H1 (cell line): Measurements from ENCODE around the gene HTR1D. TPM values are rescaled to one million over a fixed set of nuclear protein-coding genes. Genes with fewer than 3 reads are reported as not detected.

ENCODE experiments used
- CTCF ChIA-PET: fragments of 300-600 bp; sonication (Branson Sonifier 250); formaldehyde crosslinking; loops from one replicate; lab custom pipeline; 2021; ENCODE audit not compliant: partially characterized antibody; lab: Charles Lee
- POLR2A ChIA-PET: fragments of 300-600 bp; sonication (Branson Sonifier 250); formaldehyde crosslinking; loops from one replicate; lab custom pipeline; 2021; ENCODE audit warnings: inconsistent platforms; ENCODE audit not compliant: partially characterized antibody; lab: Charles Lee
- DNase-seq, 2 experiments: peaks; one replicate each; pipeline versions ENCODE4 v3.0.0 to v3.0.0-alpha.2; 2010 to 2022; ENCODE audit warnings: low spot score in 2 of 2, low read depth in 1 of 2, mixed read lengths in 1 of 2
- FAIRE-seq: peaks from 2 replicates; lab custom pipeline; 2011; peaks lifted over from hg19 to GRCh38; lab: Jason Lieb, UNC
- H2AFZ ChIP-seq: 2 replicates; pipeline ENCODE4 v1.8.1; 2012; ENCODE audit warnings: low read length, inconsistent platforms
- H2AK5ac ChIP-seq: 2 replicates; pipeline ENCODE4 v1.6.1; 2013; ENCODE audit warnings: low read depth, low read length
- H2BK120ac ChIP-seq: replicated peaks from 2 replicates; pipeline ENCODE3; 2013; ENCODE audit warnings: low read depth, low read length, inconsistent platforms
- H2BK12ac ChIP-seq: 2 replicates; pipeline ENCODE4 v1.6.1; 2013; ENCODE audit warnings: low read depth, low read length
- H2BK15ac ChIP-seq: 2 replicates; pipeline ENCODE4 v1.6.1; 2013; ENCODE audit warnings: low read length
- H2BK20ac ChIP-seq: 2 replicates; pipeline ENCODE4 v1.6.1; 2013; ENCODE audit warnings: low read length
- H2BK5ac ChIP-seq: 2 replicates; pipeline ENCODE4 v1.6.1; 2013; ENCODE audit warnings: low read depth, low read length
- H3K14ac ChIP-seq: 2 replicates; pipeline ENCODE4 v1.6.1; 2013; ENCODE audit warnings: inconsistent platforms; ENCODE audit not compliant: insufficient read length
- H3K18ac ChIP-seq: 2 replicates; pipeline ENCODE4 v1.6.1; 2013; ENCODE audit warnings: low read length; ENCODE audit errors: extremely low read depth
- H3K23ac ChIP-seq: 2 replicates; pipeline ENCODE4 v1.6.1; 2013; ENCODE audit warnings: inconsistent platforms; ENCODE audit not compliant: insufficient read length
- H3K23me2 ChIP-seq: 2 replicates; pipeline ENCODE4 v1.6.1; 2013; ENCODE audit warnings: low read depth, low read length
- H3K27ac ChIP-seq: 2 replicates; pipeline ENCODE4 v1.6.1; 2011; ENCODE audit warnings: low read depth, low read length, inconsistent platforms
- H3K27me3 ChIP-seq, 4 experiments: replicated peaks in 1 of 4; 1 replicate in 1 of 4; 2 replicates in 3 of 4; pipeline versions ENCODE4 v1.6.1 to v1.8.1; 2011 to 2013; ENCODE audit warnings: low read length in 3 of 4, mild to moderate bottlenecking in 3 of 4, inconsistent platforms in 2 of 4, mixed read lengths in 2 of 4, moderate library complexity in 1 of 4; ENCODE audit not compliant: control insufficient read depth in 3 of 4, insufficient read depth in 3 of 4; ENCODE audit errors: extremely low read depth in 1 of 4
- H3K36me3 ChIP-seq, 4 experiments: 2 replicates each; pipeline versions ENCODE4 v1.6.1 to v1.8.1; 2011 to 2013; ENCODE audit warnings: mild to moderate bottlenecking in 4 of 4, low read length in 3 of 4, moderate library complexity in 2 of 4, control low read depth in 1 of 4, inconsistent platforms in 1 of 4; ENCODE audit not compliant: insufficient read depth in 4 of 4, control insufficient read depth in 2 of 4
- H3K4ac ChIP-seq: replicated peaks from 2 replicates; pipeline ENCODE3; 2013; ENCODE audit warnings: low read length, low read depth, mixed read lengths, inconsistent platforms; ENCODE audit not compliant: insufficient read length
- H3K4me1 ChIP-seq, 4 experiments: replicated peaks in 1 of 4; 1 replicate in 1 of 4; 2 replicates in 3 of 4; pipeline versions ENCODE4 v1.6.1 to v1.8.1; 2011 to 2013; ENCODE audit warnings: low read length in 3 of 4, inconsistent platforms in 2 of 4, mixed read lengths in 1 of 4; ENCODE audit not compliant: insufficient read depth in 4 of 4, control insufficient read depth in 3 of 4
- H3K4me2 ChIP-seq, 2 experiments: 2 replicates each; pipeline versions ENCODE4 v1.6.1 to v1.8.1; 2011 to 2013; ENCODE audit warnings: low read depth in 2 of 2, low read length in 2 of 2, control low read depth in 1 of 2, inconsistent platforms in 1 of 2, mild to moderate bottlenecking in 1 of 2; ENCODE audit not compliant: insufficient read depth in 1 of 2
- H3K4me3 ChIP-seq, 4 experiments: fragments of 200-600, 300-600 bp in 1 of 4; sonication (generic), shearing (Covaris generic), sonication (Bioruptor Twin) in 1 of 4; 2 replicates each; pipeline versions ENCODE4 v1.5.1 to v1.8.1; 2011 to 2016; ENCODE audit warnings: low read length in 4 of 4, low read depth in 3 of 4, control low read depth in 2 of 4, inconsistent platforms in 2 of 4, mild to moderate bottlenecking in 2 of 4, mixed read lengths in 1 of 4, moderate library complexity in 1 of 4; ENCODE audit not compliant: insufficient read depth in 2 of 4; ENCODE audit errors: extremely low read depth in 1 of 4
- H3K56ac ChIP-seq: replicated peaks from 2 replicates; pipeline ENCODE3; 2013; ENCODE audit warnings: low read depth, mild to moderate bottlenecking, mixed read lengths, low read length, inconsistent platforms; ENCODE audit not compliant: insufficient read length
- H3K79me1 ChIP-seq: 2 replicates; pipeline ENCODE4 v1.6.1; 2013; ENCODE audit warnings: low read depth, low read length, control low read depth
- H3K79me2 ChIP-seq, 2 experiments: 2 replicates each; pipeline versions ENCODE4 v1.6.1 to v1.8.1; 2012 to 2013; ENCODE audit warnings: low read length in 2 of 2, mild to moderate bottlenecking in 2 of 2, inconsistent platforms in 1 of 2; ENCODE audit not compliant: insufficient read depth in 2 of 2, control insufficient read depth in 1 of 2
- H3K9ac ChIP-seq, 4 experiments: replicated peaks in 1 of 4; 1 replicate in 1 of 4; 2 replicates in 3 of 4; pipeline versions ENCODE4 v1.6.1 to v1.8.1; 2011 to 2013; ENCODE audit warnings: low read depth in 3 of 4, low read length in 3 of 4, control low read depth in 2 of 4, mild to moderate bottlenecking in 2 of 4, moderate library complexity in 2 of 4, inconsistent platforms in 1 of 4; ENCODE audit errors: extremely low read depth in 1 of 4
- H3K9me3 ChIP-seq, 2 experiments: 2 replicates each; pipeline versions ENCODE4 v1.6.1 to v1.8.1; 2012 to 2013; ENCODE audit warnings: mild to moderate bottlenecking in 2 of 2, moderate library complexity in 2 of 2, control low read depth in 1 of 2, inconsistent platforms in 1 of 2, low read depth in 1 of 2, low read length in 1 of 2, mixed read lengths in 1 of 2; ENCODE audit not compliant: insufficient read depth in 2 of 2
- H4K20me1 ChIP-seq, 2 experiments: replicated peaks in 1 of 2; 2 replicates each; pipeline versions ENCODE3 to v1.8.1; 2011 to 2013; ENCODE audit warnings: inconsistent platforms in 2 of 2, low read length in 2 of 2, mild to moderate bottlenecking in 1 of 2; ENCODE audit not compliant: insufficient read depth in 2 of 2, control insufficient read depth in 1 of 2
- H4K5ac ChIP-seq: 2 replicates; pipeline ENCODE4 v1.6.1; 2013; ENCODE audit warnings: low read length, low read depth, mixed read lengths, inconsistent platforms; ENCODE audit not compliant: insufficient read length
- H4K8ac ChIP-seq: 2 replicates; pipeline ENCODE4 v1.8.0; 2013; ENCODE audit warnings: mild to moderate bottlenecking, moderate library complexity, low read length, inconsistent platforms; ENCODE audit not compliant: insufficient read depth; ENCODE audit errors: extremely low read depth
- H4K91ac ChIP-seq: replicated peaks from 2 replicates; pipeline ENCODE3; 2013; ENCODE audit warnings: low read length, mixed read lengths, inconsistent platforms; ENCODE audit not compliant: insufficient read length
- ASH2L ChIP-seq: fragments of 200-600, 300-600 bp; sonication (generic); IDR thresholded peaks from one replicate; pipeline ENCODE4 v1.7.1; 2017; ENCODE audit warnings: low read length
- BCL11A ChIP-seq, 2 experiments: IDR thresholded peaks; one replicate each; pipeline ENCODE4 v1.6.1; 2011; ENCODE audit warnings: low read depth in 2 of 2, low read length in 2 of 2, mild to moderate bottlenecking in 2 of 2
- EZH2 ChIP-seq: fragments of 200-600 bp; sonication (generic); IDR thresholded peaks from 2 replicates; pipeline ENCODE4 v1.7.1; 2012; ENCODE audit warnings: low read depth, mild to moderate bottlenecking, moderate library complexity, low read length, inconsistent platforms; ENCODE audit not compliant: severe bottlenecking
- GABPA ChIP-seq: IDR thresholded peaks from 2 replicates; pipeline ENCODE4 v1.6.1; 2011; ENCODE audit warnings: mild to moderate bottlenecking, low read length, moderate library complexity, borderline replicate concordance; ENCODE audit not compliant: insufficient read depth
- JUN ChIP-seq: IDR thresholded peaks from 2 replicates; pipeline ENCODE4 v1.6.1; 2011; ENCODE audit warnings: low read depth, mild to moderate bottlenecking, improper control_type of control experiment, low read length
- KDM4A ChIP-seq: IDR thresholded peaks from one replicate; pipeline ENCODE4 v1.7.1; 2012; ENCODE audit warnings: low read depth, mild to moderate bottlenecking, moderate library complexity, low read length, inconsistent platforms; ENCODE audit not compliant: severe bottlenecking
- TAF1 ChIP-seq: IDR thresholded peaks from 2 replicates; pipeline ENCODE4 v1.6.1; 2011; ENCODE audit warnings: mild to moderate bottlenecking, low read depth, low read length
- WGBS, 2 experiments: shearing (Covaris generic) in 1 of 2; methylation state at CpG; one replicate each; pipeline versions ENCODE4 v1.1.6 to v1.1.7; 2013 to 2015; ENCODE audit warnings: low lambda C conversion rate in 2 of 2, mixed read lengths in 2 of 2, inconsistent platforms in 1 of 2, low coverage in 1 of 2, missing lambda C conversion rate in 1 of 2; ENCODE audit not compliant: insufficient replicate concordance in 2 of 2, insufficient coverage in 1 of 2, insufficient read length in 1 of 2; ENCODE audit errors: extremely low coverage in 1 of 2, missing lambda C conversion rate in 1 of 2; 5-methylcytosine and 5-hydroxymethylcytosine counted together
- long read RNA-seq, 2 experiments: library from RNA in 1 of 2; library from capped mRNA in 1 of 2; stranded (forward); transcript quantifications; one replicate each; pipeline ENCODE4 v2.0.0, GENCODE V29; 2021; ENCODE audit warnings: inconsistent platforms in 1 of 2
- polyA minus RNA-seq, 3 experiments: library from RNA; depleted of rRNA, polyadenylated mRNA; stranded (reverse); fragments of >200 nt; gene quantifications; 1 replicate in 2 of 3; 2 replicates in 1 of 3; pipeline ENCODE4 v1.2.3, GENCODE V29; 2011
- polyA plus RNA-seq, 7 experiments: library from polyadenylated mRNA; depleted of rRNA in 3 of 7; stranded (reverse) in 5 of 7; unstranded in 2 of 7; fragments of >200 nt in 5 of 7; fragments of 200-250 nt in 2 of 7; gene quantifications; 1 replicate in 5 of 7; 2 replicates in 1 of 7; 4 replicates in 1 of 7; pipeline versions ENCODE4 v1.2.1 to v1.2.3, GENCODE V29; 2011 to 2013; ENCODE audit warnings: missing spikeins in 2 of 7, mixed read lengths in 2 of 7
- total RNA-seq: library from RNA; stranded (reverse); fragmentation: NEBNext Ultra II Directional; extraction: Animal tissue kit (Norgen Biotek cat#: 25700); gene quantifications from 2 replicates; pipeline ENCODE4 v1.2.1, GENCODE V29; 2021

The HTR1D gene, protein sequence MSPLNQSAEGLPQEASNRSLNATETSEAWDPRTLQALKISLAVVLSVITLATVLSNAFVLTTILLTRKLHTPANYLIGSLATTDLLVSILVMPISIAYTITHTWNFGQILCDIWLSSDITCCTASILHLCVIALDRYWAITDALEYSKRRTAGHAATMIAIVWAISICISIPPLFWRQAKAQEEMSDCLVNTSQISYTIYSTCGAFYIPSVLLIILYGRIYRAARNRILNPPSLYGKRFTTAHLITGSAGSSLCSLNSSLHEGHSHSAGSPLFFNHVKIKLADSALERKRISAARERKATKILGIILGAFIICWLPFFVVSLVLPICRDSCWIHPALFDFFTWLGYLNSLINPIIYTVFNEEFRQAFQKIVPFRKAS
- total RNA-seq = 11.5 and 13.0 TPM in 2 replicates
- 8.8 and 11.5 TPM in 2 replicates for polyA plus RNA-seq (2011; rRNA removed)
- polyA plus RNA-seq (2011; cell fraction: cytosol; rRNA removed) = 6.6 TPM
- polyA plus RNA-seq (2011; cell fraction: nucleus; rRNA removed) = 8.3 TPM
- polyA plus RNA-seq (2012, experiment 1 of 2) = 5.1 to 7.7 TPM (median 5.6 TPM) in 4 replicates
- 5.3 TPM for polyA plus RNA-seq (2012, experiment 2 of 2)
- polyA plus RNA-seq (2013, experiment 1 of 2) = 3.1 TPM
- polyA plus RNA-seq (2013, experiment 2 of 2) = 2.6 TPM
- 7.1 and 14.7 TPM in 2 replicates for polyA minus RNA-seq (2011; rRNA and poly(A)+ RNA removed)
- polyA minus RNA-seq (2011; cell fraction: cytosol; rRNA and poly(A)+ RNA removed) = 5.4 TPM
- polyA minus RNA-seq (2011; cell fraction: nucleus; rRNA and poly(A)+ RNA removed) = 5.6 TPM
- long read RNA-seq, experiment 1, partial matches to known transcripts = 0 of 4 reads
- long read RNA-seq, experiment 1, other reads (novel, unspliced or antisense) = 2 of 4 reads
- long read RNA-seq, experiment 2, partial matches to known transcripts = 0 of 1 reads
- long read RNA-seq, experiment 2, other reads (novel, unspliced or antisense) = 1 of 1 reads

DNA sequence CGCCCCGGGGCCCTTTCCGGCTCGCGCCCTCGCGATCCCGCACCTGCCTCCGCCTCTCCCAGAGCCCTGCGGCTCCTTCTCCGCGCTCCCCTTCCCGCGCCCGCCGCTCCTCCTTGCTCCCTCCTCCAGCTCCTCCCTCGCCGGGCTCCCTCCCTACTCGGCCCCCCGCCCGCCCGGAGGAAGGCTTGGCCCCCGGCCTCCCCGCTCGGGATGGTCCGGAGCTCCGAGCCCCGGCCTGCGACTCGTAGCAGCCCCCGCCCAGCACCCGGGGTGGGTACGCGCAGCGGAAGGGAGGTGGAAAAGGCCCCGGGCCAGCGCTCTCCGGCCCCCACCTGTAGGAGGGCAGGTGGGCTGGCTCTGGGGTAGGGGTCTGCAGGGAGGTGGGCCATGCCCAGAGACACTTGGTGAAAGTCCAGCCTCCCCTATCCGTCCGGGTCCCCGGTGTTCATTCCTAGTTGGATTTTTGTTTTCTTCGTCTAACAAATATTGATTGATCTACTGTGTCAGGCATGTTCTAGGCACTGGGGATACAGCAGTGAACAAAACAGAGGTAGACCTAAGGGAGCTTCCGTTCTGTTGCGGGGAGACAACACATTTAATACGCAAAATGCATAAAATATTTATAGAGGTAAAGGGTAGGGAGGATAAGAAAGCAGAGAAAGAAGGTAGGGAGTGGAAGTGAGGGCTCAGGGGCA, at the start of gene HTR1D:
HTR1D (minus strand) TSS at position 82 of the 695 bp plus-strand sequence. CDS start 23,283 bp downstream, outside the sequence.
- H4K20me1 ChIP-seq = peaks cover 0 to 3% of the 10 kb centered on the region in 2 experiments
- H3K23ac ChIP-seq = no peak within 1 kb of the TSS
- H3K14ac ChIP-seq = no peak within 1 kb of the TSS
- peak within 1 kb of the TSS; percentile 27; the same call in 1 of the 2 replicates for H2AFZ ChIP-seq
- peak within 1 kb of the TSS; percentile 40 for H4K91ac ChIP-seq
- no peak within 1 kb of the TSS for H2AK5ac ChIP-seq
- peak within 1 kb of the TSS; percentile 67 for H3K56ac ChIP-seq
- peak within 1 kb of the TSS; percentile 64 to 80 for H3K4me2 ChIP-seq
- peak within 1 kb of the TSS; percentile 83 for H3K18ac ChIP-seq
- WGBS, 2 experiments = 4% methylated on average over 14 of the region's 45 CpGs; no CpG with 5 or more reads in 1 of the 2 experiments
- no peak within 1 kb of the TSS for H4K5ac ChIP-seq
- peaks cover 3% of the 10 kb centered on the region; the same call in 1 of the 2 replicates for H3K79me1 ChIP-seq
- H3K4me1 ChIP-seq = peaks cover 6 to 11% (median 9%) of the 10 kb centered on the region in 4 experiments
- H2BK12ac ChIP-seq = peak within 1 kb of the TSS; percentile 27; the same call in 1 of the 2 replicates
- H3K27me3 ChIP-seq = peaks cover 0 to 4% (median 1%) of the 10 kb centered on the region in 4 experiments; a peak in 4 of 7 replicates
- CTCF ChIA-PET = interaction anchor here (0.6 to 1.5 kb wide), 16 partner anchors 10 to 1037 kb away, joined by 3 to 10 read pairs (median 4); no protein-coding TSS in a partner anchor
- H3K9me3 ChIP-seq = no peaks in the 10 kb centered on the region
- H4K8ac ChIP-seq = no peak within 1 kb of the TSS; the same call in 1 of the 2 replicates
- H3K79me2 ChIP-seq = peaks cover 0 to 2% of the 10 kb centered on the region in 2 experiments; a peak in 1 of 4 replicates
- no peak within 1 kb of the TSS for H3K27ac ChIP-seq
- peak in 1 of 2 experiments; percentile 90 for DNase-seq
- H3K36me3 ChIP-seq = no peaks in the 10 kb centered on the region
- H2BK15ac ChIP-seq = no peak within 1 kb of the TSS
- no peak within 1 kb of the TSS for H2BK5ac ChIP-seq
- POLR2A ChIA-PET = interaction anchor here (1.4 to 1.6 kb wide), 2 partner anchors 45 to 47 kb away, joined by 4 to 5 read pairs; no protein-coding TSS in a partner anchor
- H3K23me2 ChIP-seq = peaks cover 6% of the 10 kb centered on the region; the same call in 1 of the 2 replicates
- no peak within 1 kb of the TSS for H3K4ac ChIP-seq
- 0 out of 2 replicates have a peak within 1 kb of the TSS, but pooled peaks have one; percentile 55 for H2BK20ac ChIP-seq
- H3K4me3 ChIP-seq = peak within 1 kb of the TSS; percentile 65 to 76 (median 70)
- no peak for FAIRE-seq
- H2BK120ac ChIP-seq = no peak within 1 kb of the TSS
- H3K9ac ChIP-seq = peak within 1 kb of the TSS in 3 of 4 experiments; percentile 8 to 26 (median 12); a peak in 3 of 7 replicates
- TF ChIP-seq TAF1 (no peak), BCL11A (IDR thresholded peaks at IDR 0.05; ENCODE audit: low read depth in 2 of 2, low read length in 2 of 2) (no peak), JUN (no peak), GABPA (no peak), ASH2L (no peak), KDM4A (peak; percentile 74), EZH2 (no peak)
